A673 (cell line): Measurements from ENCODE around the gene MYLK.

Experiments
- CTCF ChIP-seq: fragments of 300-800, 200-600 bp; sonication (generic); conservative IDR thresholded peaks from 2 replicates; pipeline ENCODE4 v1.5.1; 2017; ENCODE audit warnings: low read depth, mild to moderate bottlenecking, antibody characterized with exemption, low read length, moderate library complexity, mixed read lengths
- EZH2 ChIP-seq: fragments of 200-600 bp; sonication (generic); IDR thresholded peaks from 2 replicates; pipeline ENCODE4 v1.6.1; 2017; ENCODE audit warnings: borderline replicate concordance, low read depth, mild to moderate bottlenecking, mixed read lengths, antibody characterized with exemption, low read length; ENCODE audit not compliant: poor library complexity, severe bottlenecking

GRCh38 chr3:123876858-123877257, 7.3 kb downstream of the MYLK start:
- TF ChIP-seq CTCF (peak; percentile 46), EZH2 (no peak)
